ENCODE results near the gene RNF31.

DNA sequence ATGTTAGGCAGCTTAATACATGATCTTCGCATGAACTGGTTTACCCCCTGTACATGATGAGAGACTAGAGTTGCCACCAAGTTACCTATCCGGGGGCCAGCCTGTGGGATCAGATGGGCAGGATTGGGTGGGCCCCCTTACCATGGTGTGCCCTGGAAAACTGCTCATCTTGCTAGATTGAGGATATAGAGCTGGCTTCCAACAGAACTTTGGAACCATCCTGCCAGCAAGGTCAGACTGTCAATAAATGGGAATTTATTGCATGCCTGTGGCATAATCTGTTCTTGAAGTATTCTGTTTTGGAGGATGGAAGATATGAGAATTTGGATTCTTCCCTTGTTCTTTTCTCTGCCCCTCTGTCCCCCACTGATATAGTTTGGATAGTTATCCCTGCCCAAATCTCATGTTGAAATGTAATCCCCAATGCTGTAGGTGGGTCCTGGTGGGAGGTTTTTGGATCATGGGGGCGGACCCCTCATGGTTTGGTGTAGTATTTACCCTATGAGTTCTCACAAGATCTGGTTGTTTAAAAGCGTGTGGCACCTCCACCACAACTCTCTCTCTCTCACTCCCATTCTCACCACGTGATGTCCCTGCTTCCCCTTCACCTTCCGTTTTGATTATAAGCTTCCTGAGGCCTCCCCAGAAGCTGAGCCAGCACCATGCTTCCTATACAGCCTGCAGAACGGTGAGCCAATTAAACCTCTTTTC lies 51.7 kb downstream of the RNF31 start:
- TF ChIP-seq, protein P1, sequence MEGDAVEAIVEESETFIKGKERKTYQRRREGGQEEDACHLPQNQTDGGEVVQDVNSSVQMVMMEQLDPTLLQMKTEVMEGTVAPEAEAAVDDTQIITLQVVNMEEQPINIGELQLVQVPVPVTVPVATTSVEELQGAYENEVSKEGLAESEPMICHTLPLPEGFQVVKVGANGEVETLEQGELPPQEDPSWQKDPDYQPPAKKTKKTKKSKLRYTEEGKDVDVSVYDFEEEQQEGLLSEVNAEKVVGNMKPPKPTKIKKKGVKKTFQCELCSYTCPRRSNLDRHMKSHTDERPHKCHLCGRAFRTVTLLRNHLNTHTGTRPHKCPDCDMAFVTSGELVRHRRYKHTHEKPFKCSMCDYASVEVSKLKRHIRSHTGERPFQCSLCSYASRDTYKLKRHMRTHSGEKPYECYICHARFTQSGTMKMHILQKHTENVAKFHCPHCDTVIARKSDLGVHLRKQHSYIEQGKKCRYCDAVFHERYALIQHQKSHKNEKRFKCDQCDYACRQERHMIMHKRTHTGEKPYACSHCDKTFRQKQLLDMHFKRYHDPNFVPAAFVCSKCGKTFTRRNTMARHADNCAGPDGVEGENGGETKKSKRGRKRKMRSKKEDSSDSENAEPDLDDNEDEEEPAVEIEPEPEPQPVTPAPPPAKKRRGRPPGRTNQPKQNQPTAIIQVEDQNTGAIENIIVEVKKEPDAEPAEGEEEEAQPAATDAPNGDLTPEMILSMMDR (conservative IDR thresholded peaks at IDR 0.05; ENCODE audit: low read depth, low read length), result no peak
- no peak for TF ChIP-seq EZH2 (IDR thresholded peaks at IDR 0.05; ENCODE audit: low read length, unreplicated experiment)
